Heart left ventricle (tissue), 13 donors: ENCODE results near the gene SMC3.

ENCODE experiments used
- CTCF ChIP-seq, 12 donors: fragments of 200-600 bp; sonication (generic) in 4 of 12; IDR thresholded peaks; one replicate each; pipeline versions ENCODE4 v1.5.0 to v1.8.0; 2018 to 2022; ENCODE audit warnings: antibody characterized with exemption in 12 of 12, mild to moderate bottlenecking in 5 of 12
- POLR2A ChIP-seq, 2 donors: fragments of 450-650 bp; IDR thresholded peaks; one replicate each; pipeline ENCODE4 v1.6.1; 2017; ENCODE audit warnings: antibody characterized with exemption in 2 of 2, mild to moderate bottlenecking in 2 of 2, moderate library complexity in 2 of 2
- donor health status: ischemic (EF 13 %, LVEDD 7.1; RV severe dilation, severe dysfunction).
- donor health status: DM: no; HTN: yes; CAD: no.
- donor health status: DM: no; HTN: no; CAD: no.
- donor health status: ischemic (EF 25% LVEDD 6.9; RV normal size, moderate dysfunction).
- donor health status: ischemic (EF 25% LVEDD 5.7; RV mildly dilated, moderate dysfunction).
- donor health status: ischemic (EF 35%, LVEDD 5.7; RV mildly dilated, moderate dysfunction).
- donor health status: nonischemic (EF 11% LVEDD 7.7; RV severe dilation, severe dysfunction).
- donor health status: DM: yes; HTN: yes; CAD: no.
- donor health status: PGD.
- donor health status: ischemic (EF 29% LVEDD 5.4; RV normal size, mild dysfunction).
- donor health status: nonischemic (EF 23%, LVEDD 6.1; RV moderate dilation, normal function).

- TF ChIP-seq CTCF (IDR thresholded peaks at IDR 0.05) = no peak
- no peak for TF ChIP-seq POLR2A (IDR thresholded peaks at IDR 0.05)
Measured at GRCh38 chr10:110625356-110625894, 57.9 kb downstream of the SMC3 start.
